ENCODE data around the gene MAST4.

Gene MAST4

DNA sequence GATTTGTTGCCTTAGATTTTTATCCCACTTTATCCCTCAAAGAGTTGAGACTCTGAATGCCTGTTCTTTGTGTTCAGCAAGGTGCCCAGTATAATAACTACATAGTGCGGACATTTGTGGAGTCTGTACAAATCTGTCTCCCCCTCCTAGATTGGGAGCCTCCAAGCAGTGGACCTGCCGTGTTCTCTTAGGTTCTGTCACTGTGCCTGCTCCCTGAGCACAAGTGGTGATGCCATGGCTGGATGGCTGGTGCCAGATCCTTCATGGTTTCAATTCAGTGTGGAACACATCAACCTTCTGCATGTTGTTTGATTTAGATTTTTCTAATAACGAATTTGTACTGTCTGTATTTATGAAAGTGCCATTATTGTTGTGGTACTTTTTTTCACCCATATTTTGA lies 307.5 kb downstream of the MAST4 start:
- DNase-seq (ENCODE audit: low read depth in 2 of 2): no peak
- TF ChIP-seq, protein P1, sequence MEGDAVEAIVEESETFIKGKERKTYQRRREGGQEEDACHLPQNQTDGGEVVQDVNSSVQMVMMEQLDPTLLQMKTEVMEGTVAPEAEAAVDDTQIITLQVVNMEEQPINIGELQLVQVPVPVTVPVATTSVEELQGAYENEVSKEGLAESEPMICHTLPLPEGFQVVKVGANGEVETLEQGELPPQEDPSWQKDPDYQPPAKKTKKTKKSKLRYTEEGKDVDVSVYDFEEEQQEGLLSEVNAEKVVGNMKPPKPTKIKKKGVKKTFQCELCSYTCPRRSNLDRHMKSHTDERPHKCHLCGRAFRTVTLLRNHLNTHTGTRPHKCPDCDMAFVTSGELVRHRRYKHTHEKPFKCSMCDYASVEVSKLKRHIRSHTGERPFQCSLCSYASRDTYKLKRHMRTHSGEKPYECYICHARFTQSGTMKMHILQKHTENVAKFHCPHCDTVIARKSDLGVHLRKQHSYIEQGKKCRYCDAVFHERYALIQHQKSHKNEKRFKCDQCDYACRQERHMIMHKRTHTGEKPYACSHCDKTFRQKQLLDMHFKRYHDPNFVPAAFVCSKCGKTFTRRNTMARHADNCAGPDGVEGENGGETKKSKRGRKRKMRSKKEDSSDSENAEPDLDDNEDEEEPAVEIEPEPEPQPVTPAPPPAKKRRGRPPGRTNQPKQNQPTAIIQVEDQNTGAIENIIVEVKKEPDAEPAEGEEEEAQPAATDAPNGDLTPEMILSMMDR (IDR thresholded peaks at IDR 0.05; ENCODE audit: low read depth, low read length): no peak
- no peak overlapping the region for H3K4me3 ChIP-seq (replicated peaks in 1 of 2; ENCODE audit: low read depth in 2 of 2, low read length in 2 of 2)

DNA sequence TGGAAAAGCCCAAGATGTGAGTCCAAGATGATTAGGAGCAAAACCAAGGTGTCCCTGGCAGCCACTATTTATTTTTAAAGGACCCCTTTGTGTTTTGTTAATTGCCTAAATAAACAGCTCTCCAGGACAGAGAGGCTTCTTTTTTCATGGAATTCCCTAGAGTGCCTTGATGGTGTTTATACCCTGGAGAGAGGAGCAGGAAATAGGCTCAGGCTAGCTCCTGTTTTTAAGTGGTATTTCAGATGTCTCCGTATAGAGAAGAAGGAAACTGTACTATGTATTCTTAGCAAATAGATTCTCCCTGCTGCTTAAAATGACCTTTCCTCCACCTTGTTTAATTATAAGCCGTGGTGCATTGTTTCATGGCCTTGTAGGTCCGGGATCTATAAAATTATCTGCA lies 308.0 kb downstream of the MAST4 start:
- no peak for DNase-seq (ENCODE audit: low read depth in 2 of 2)
- no peak overlapping the region for H3K4me3 ChIP-seq (replicated peaks in 1 of 2; ENCODE audit: low read depth in 2 of 2, low read length in 2 of 2)
- TF ChIP-seq, protein P1 (IDR thresholded peaks at IDR 0.05; ENCODE audit: low read depth, low read length): no peak

DNA sequence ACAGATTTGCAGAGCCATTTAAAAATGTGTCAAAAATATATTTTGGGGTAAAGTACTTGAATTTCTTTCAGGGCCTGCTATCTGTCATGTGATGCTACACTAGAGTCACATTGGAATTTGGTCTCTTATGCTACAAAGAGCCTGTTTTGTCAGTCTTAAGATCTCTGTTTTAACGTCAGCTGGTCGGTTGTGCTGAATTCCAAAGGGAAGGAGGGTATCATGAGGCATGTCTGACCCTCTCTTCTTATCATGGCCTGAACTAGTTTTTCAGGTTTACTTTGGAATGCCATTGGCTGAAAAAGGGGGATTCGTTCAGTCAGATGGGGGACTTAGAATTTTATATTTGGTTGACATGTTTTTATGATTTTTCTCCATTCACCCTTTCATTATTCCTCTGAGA lies 309.8 kb downstream of the MAST4 start:
- H3K4me3 ChIP-seq (replicated peaks in 1 of 2; ENCODE audit: low read depth in 2 of 2, low read length in 2 of 2): no peak overlapping the region
- no peak for DNase-seq (ENCODE audit: low read depth in 2 of 2)
- TF ChIP-seq, protein P1 (IDR thresholded peaks at IDR 0.05; ENCODE audit: low read depth, low read length): no peak

DNA sequence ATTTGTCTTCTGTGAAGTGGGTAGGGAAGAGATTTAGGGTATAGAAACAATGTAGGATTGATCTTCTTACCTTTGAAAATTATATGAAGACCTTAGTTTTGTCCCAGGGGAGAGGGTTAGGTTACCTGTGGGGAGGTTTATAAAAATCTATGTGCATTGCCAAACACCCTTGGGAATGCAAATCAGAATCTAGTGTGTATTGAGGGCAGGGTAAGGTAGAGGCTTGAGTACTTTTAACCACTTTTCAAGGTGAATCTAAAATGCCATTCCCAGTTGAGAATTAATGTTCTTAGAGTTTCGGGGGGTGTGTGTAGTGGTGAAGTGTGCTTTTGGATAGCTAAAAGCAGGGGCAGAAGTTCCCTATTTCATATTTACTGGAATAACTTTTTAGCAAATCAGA lies 312.0 kb downstream of the MAST4 start:
- H3K4me3 ChIP-seq (replicated peaks in 1 of 2; ENCODE audit: low read depth in 2 of 2, low read length in 2 of 2): no peak overlapping the region
- TF ChIP-seq, protein P1 (IDR thresholded peaks at IDR 0.05; ENCODE audit: low read depth, low read length): no peak
- DNase-seq (ENCODE audit: low read depth in 2 of 2): no peak

DNA sequence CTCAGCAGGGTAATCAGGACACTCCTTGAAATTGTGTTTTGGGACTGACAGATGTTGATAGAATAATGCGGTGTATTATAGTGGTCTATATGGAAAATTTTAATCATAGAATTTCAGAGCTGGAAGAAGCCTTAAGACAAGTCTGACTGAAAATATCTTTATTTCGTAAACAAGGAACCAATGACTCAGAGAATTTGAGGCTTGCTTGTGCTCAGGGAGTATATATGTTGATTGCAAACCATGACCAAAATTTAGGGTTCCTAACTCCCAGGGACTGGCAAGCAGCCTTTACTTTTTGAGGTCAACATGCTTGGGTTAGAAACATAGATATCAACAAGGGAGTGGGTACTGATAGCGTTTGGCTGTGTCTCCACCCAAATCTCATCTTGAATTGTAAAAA lies 313.2 kb downstream of the MAST4 start:
- DNase-seq (ENCODE audit: low read depth in 2 of 2): peak; percentile 9 to 34
- H3K4me3 ChIP-seq (replicated peaks in 1 of 2; ENCODE audit: low read depth in 2 of 2, low read length in 2 of 2): no peak overlapping the region
- TF ChIP-seq, protein P1 (IDR thresholded peaks at IDR 0.05; ENCODE audit: low read depth, low read length): no peak

DNA sequence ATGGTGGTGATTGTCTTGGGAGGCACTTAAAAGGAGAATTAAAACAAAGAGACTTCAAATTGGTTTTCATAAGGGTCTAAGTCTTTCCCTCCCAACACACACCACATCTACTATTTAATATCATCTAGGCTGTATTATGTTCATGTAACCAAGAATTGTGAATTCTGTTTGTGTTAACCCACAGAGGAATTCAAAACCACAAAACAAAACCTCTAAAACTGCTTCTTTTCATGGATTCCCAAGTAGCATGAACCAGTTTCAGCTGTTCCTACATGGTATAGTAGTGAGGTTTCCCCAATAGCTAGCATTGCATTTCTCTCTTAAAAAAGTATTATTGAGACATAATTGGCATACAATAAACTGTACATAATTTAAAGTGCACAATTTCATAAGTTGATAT lies 316.6 kb downstream of the MAST4 start:
- TF ChIP-seq, protein P1 (IDR thresholded peaks at IDR 0.05; ENCODE audit: low read depth, low read length): no peak
- peak in 1 of 2 donors; percentile 11 for DNase-seq (ENCODE audit: low read depth in 2 of 2)
- no peak overlapping the region for H3K4me3 ChIP-seq (replicated peaks in 1 of 2; ENCODE audit: low read depth in 2 of 2, low read length in 2 of 2)

DNA sequence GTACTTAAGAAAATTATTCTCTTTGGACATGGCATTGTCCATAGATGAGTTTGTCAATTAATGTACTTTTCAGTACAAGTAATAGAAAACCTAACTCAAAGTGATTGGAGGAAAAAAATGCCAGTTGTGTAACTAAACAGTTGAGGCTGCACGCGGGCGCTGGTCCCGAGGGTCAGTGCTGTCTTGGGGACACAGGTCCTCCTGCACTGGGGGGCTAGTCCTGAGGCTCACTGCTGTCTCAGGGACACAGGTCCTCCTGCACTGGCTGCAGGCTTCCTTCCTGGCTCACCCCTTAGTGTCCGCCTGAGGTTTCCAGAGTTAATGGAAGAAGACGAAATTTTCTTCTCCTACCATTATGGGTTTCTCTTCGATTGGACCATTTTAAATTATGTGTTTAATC lies 319.3 kb downstream of the MAST4 start:
- TF ChIP-seq, protein P1 (IDR thresholded peaks at IDR 0.05; ENCODE audit: low read depth, low read length): no peak
- no peak overlapping the region for H3K4me3 ChIP-seq (replicated peaks in 1 of 2; ENCODE audit: low read depth in 2 of 2, low read length in 2 of 2)
- DNase-seq (ENCODE audit: low read depth in 2 of 2): no peak
